ENCODE data around the gene KIF21B.
"Not testable (repeated sequence)": the region's sequence is repeated elsewhere in the genome, so short reads cannot be mapped to it uniquely, and the experiment has no call there.

KIF21B gene

GRCh38 chr1:200934676-200935245, 88.8 kb downstream of the KIF21B start:
- Histone ChIP-seq H3K27ac (ENCODE audit: low read length) (no peak overlapping the region), H3K4me1 (ENCODE audit: low read length) (no peaks in the 10 kb centered on the region)
- TF ChIP-seq CTCF (IDR thresholded peaks at IDR 0.05; ENCODE audit: low read depth, low read length) (no peak), EZH2phosphoT487 (IDR thresholded peaks at IDR 0.05; ENCODE audit: low read depth) (no peak)

GRCh38 chr1:200931776-200932175, 91.7 kb downstream of the KIF21B start:
- TF ChIP-seq EZH2phosphoT487 (IDR thresholded peaks at IDR 0.05; ENCODE audit: low read depth) = no peak
- no peak for TF ChIP-seq CTCF (IDR thresholded peaks at IDR 0.05; ENCODE audit: low read depth, low read length)
- Histone ChIP-seq H3K27me3 (ENCODE audit: low read depth, low read length) (peaks cover 45% of the 10 kb centered on the region), H3K4me2 (ENCODE audit: low read length) (no peak overlapping the region), H3K36me3 (replicated peaks; ENCODE audit: low read depth, low read length) (no peaks in the 10 kb centered on the region), H3K9ac (ENCODE audit: low read length) (no peak overlapping the region), H3K9me3 (ENCODE audit: insufficient read depth, low read length) (no peaks in the 10 kb centered on the region; the same call in 1 of the 2 replicates), H3K4me3 (ENCODE audit: low read length) (no peak overlapping the region), H2AFZ (ENCODE audit: low read depth, low read length) (no peak overlapping the region), H3K79me2 (ENCODE audit: low read length) (no peaks in the 10 kb centered on the region), H3K4me1 (ENCODE audit: low read length) (no peaks in the 10 kb centered on the region), H3K27ac (ENCODE audit: low read length) (no peak overlapping the region), H4K20me1 (ENCODE audit: insufficient read depth, low read length) (no peaks in the 10 kb centered on the region)

More at GRCh38 chr1:200934676-200935245, 88.8 kb downstream of the KIF21B start:
- H3K4me3 ChIP-seq (ENCODE audit: low read length) = no peak overlapping the region
- no peak overlapping the region for H3K4me2 ChIP-seq (ENCODE audit: low read length)
- H3K36me3 ChIP-seq (replicated peaks; ENCODE audit: low read depth, low read length) = no peaks in the 10 kb centered on the region
- H4K20me1 ChIP-seq (ENCODE audit: insufficient read depth, low read length) = no peaks in the 10 kb centered on the region
- H3K9me3 ChIP-seq (ENCODE audit: insufficient read depth, low read length) = no peaks in the 10 kb centered on the region; the same call in 1 of the 2 replicates
- H3K9ac ChIP-seq (ENCODE audit: low read length) = no peak overlapping the region
- peaks cover 25% of the 10 kb centered on the region for H3K27me3 ChIP-seq (ENCODE audit: low read depth, low read length)
- no peaks in the 10 kb centered on the region for H3K79me2 ChIP-seq (ENCODE audit: low read length)
- H2AFZ ChIP-seq (ENCODE audit: low read depth, low read length) = no peak overlapping the region

- not testable (repeated sequence) for H3K4me3 ChIP-seq (ENCODE audit: low read length); H3K36me3 ChIP-seq (replicated peaks; ENCODE audit: low read depth, low read length); H3K4me1 ChIP-seq (ENCODE audit: low read length); H3K9ac ChIP-seq (ENCODE audit: low read length); H4K20me1 ChIP-seq (ENCODE audit: insufficient read depth, low read length); H3K79me2 ChIP-seq (ENCODE audit: low read length); H2AFZ ChIP-seq (ENCODE audit: low read depth, low read length); H3K27ac ChIP-seq (ENCODE audit: low read length); H3K9me3 ChIP-seq (ENCODE audit: insufficient read depth, low read length); H3K4me2 ChIP-seq (ENCODE audit: low read length)
- peaks cover 45% of the 10 kb centered on the region for H3K27me3 ChIP-seq (ENCODE audit: low read depth, low read length)
Observed at GRCh38 chr1:200930285-200930684, 93.2 kb downstream of the KIF21B start.

GRCh38 chr1:200929530-200930278, 93.8 kb downstream of the KIF21B start:
- no peaks in the 10 kb centered on the region for H4K20me1 ChIP-seq (ENCODE audit: insufficient read depth, low read length)
- no peak overlapping the region for H3K4me3 ChIP-seq (ENCODE audit: low read length)
- no peak for TF ChIP-seq EZH2phosphoT487 (IDR thresholded peaks at IDR 0.05; ENCODE audit: low read depth)
- no peak for TF ChIP-seq CTCF (IDR thresholded peaks at IDR 0.05; ENCODE audit: low read depth, low read length)
- H3K4me2 ChIP-seq (ENCODE audit: low read length) = no peak overlapping the region
- no peaks in the 10 kb centered on the region for H3K36me3 ChIP-seq (replicated peaks; ENCODE audit: low read depth, low read length)
- H3K4me1 ChIP-seq (ENCODE audit: low read length) = no peaks in the 10 kb centered on the region
- H3K9me3 ChIP-seq (ENCODE audit: insufficient read depth, low read length) = no peaks in the 10 kb centered on the region; the same call in 1 of the 2 replicates
- no peak overlapping the region for H2AFZ ChIP-seq (ENCODE audit: low read depth, low read length)
- no peaks in the 10 kb centered on the region for H3K79me2 ChIP-seq (ENCODE audit: low read length)
- no peak overlapping the region for H3K9ac ChIP-seq (ENCODE audit: low read length)
- H3K27ac ChIP-seq (ENCODE audit: low read length) = no peak overlapping the region
- peaks cover 40% of the 10 kb centered on the region for H3K27me3 ChIP-seq (ENCODE audit: low read depth, low read length)

All from OCI-LY3 (cell line).